MM.1S (cell line): ENCODE results near the gene LCN12.

Source experiments
- DNase-seq: peaks from one replicate; pipeline ENCODE4 v3.0.0-alpha.2; 2015
- H2AFZ ChIP-seq: fragments of 300-600 bp; sonication (generic); 2 replicates; pipeline ENCODE4 v1.6.0; 2016; ENCODE audit warnings: antibody characterized with exemption, low read length
- H3F3A ChIP-seq: fragments of 300-600 bp; sonication (generic); 2 replicates; pipeline ENCODE4 v1.6.1; 2016; ENCODE audit warnings: mild to moderate bottlenecking, antibody characterized with exemption, low read length, moderate library complexity, mixed read lengths; ENCODE audit not compliant: insufficient read depth
- H3K27ac ChIP-seq: fragments of 300-600 bp; sonication (generic); 2 replicates; pipeline ENCODE4 v1.5.1; 2016; ENCODE audit warnings: mild to moderate bottlenecking, low read length
- H3K27me3 ChIP-seq: fragments of 300-600 bp; sonication (generic); replicated peaks from 2 replicates; pipeline ENCODE4 v1.6.0; 2016; ENCODE audit warnings: low read length; ENCODE audit not compliant: insufficient read depth
- H3K36me3 ChIP-seq: fragments of 300-600 bp; sonication (generic); replicated peaks from 2 replicates; pipeline ENCODE4 v1.6.1; 2016; ENCODE audit warnings: mild to moderate bottlenecking, low read length, mixed read lengths; ENCODE audit not compliant: insufficient read depth
- H3K4me1 ChIP-seq: fragments of 300-600 bp; sonication (generic); 2 replicates; pipeline ENCODE4 v1.6.1; 2016; ENCODE audit warnings: low read length, mixed read lengths
- H3K4me2 ChIP-seq: fragments of 300-600 bp; sonication (generic); 2 replicates; pipeline ENCODE4 v1.6.0; 2016; ENCODE audit warnings: low read depth, low read length
- H3K4me3 ChIP-seq: fragments of 300-600 bp; sonication (generic); 2 replicates; pipeline ENCODE4 v1.5.1; 2016; ENCODE audit warnings: low read length, mixed read lengths
- H3K79me2 ChIP-seq: fragments of 300-600 bp; sonication (generic); 2 replicates; pipeline ENCODE4 v1.6.1; 2016; ENCODE audit warnings: mixed run types, low read length, mixed read lengths
- H3K9ac ChIP-seq: fragments of 300-600 bp; sonication (generic); 2 replicates; pipeline ENCODE4 v1.6.1; 2016; ENCODE audit warnings: low read length, mixed read lengths
- H3K9me2 ChIP-seq: fragments of 300-600 bp; sonication (generic); replicated peaks from 2 replicates; pipeline ENCODE4 v1.6.1; 2016; ENCODE audit warnings: mild to moderate bottlenecking, low read length, mixed read lengths; ENCODE audit not compliant: insufficient read depth
- H3K9me3 ChIP-seq: fragments of 300-600 bp; sonication (generic); replicated peaks from 2 replicates; pipeline ENCODE4 v1.6.1; 2016; ENCODE audit warnings: mild to moderate bottlenecking, low read length, mixed read lengths; ENCODE audit not compliant: insufficient read depth
- H4K20me1 ChIP-seq: fragments of 300-600 bp; sonication (generic); 2 replicates; pipeline ENCODE4 v1.6.1; 2016; ENCODE audit warnings: mild to moderate bottlenecking, low read length, moderate library complexity, mixed read lengths; ENCODE audit not compliant: insufficient read depth
- EZH2 ChIP-seq: fragments of 300-600 bp; sonication (generic); optimal IDR thresholded peaks from 2 replicates; pipeline ENCODE3; 2017; ENCODE audit warnings: low read depth, mild to moderate bottlenecking, antibody characterized with exemption, low read length, mixed read lengths
- EZH2phosphoT487 ChIP-seq: fragments of 300-600 bp; sonication (generic); IDR thresholded peaks from 2 replicates; pipeline ENCODE4 v1.6.1; 2018; ENCODE audit warnings: antibody characterized with exemption, low read length
- TF ChIP-seq, protein P1 (sequence below): fragments of 300-600 bp; sonication (generic); IDR thresholded peaks from 2 replicates; pipeline ENCODE4 v1.5.1; 2016; ENCODE audit warnings: antibody characterized with exemption, low read length, mixed read lengths

LCN12 gene

DNA sequence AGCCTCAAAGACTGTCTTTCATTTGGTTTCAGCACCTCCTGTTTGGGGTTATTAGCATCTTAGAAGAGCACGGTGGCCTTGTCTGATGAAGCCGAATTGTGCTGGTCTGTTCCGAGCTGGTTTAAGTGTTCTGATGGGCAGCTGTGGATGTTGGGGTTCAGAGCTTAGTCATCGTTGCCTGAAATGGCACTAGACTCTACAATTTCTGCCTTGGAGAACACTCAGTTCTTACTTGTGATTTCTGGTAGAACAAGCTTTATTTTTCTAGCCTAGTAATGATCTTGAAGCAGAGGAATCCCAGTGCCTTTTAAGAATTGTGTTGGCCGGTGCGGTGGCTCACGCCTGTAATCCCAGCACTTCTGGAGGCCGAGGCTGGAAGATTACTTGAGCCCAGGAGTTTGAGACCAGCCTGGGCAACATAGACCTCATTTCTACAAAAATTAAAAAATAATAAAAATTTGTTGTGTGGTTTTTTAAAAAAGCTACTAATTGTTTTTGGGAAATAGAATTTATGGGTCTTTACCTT lies 15.4 kb upstream of the LCN12 start:
- Histone ChIP-seq H3K79me2 (peaks cover 6% of the 10 kb centered on the region), H3K27ac (no peak overlapping the region), H3K4me1 (no peaks in the 10 kb centered on the region), H2AFZ (no peak overlapping the region), H3K4me2 (no peak overlapping the region), H3K27me3 (no peaks in the 10 kb centered on the region), H3K9ac (no peak overlapping the region), H4K20me1 (0 out of 2 replicates have a peak, but pooled peaks cover 3% of the 10 kb centered on the region), H3K4me3 (no peak overlapping the region), H3K36me3 (peaks cover 6% of the 10 kb centered on the region), H3K9me3 (no peaks in the 10 kb centered on the region), H3F3A (0 out of 2 replicates have a peak, but pooled peaks cover 4% of the 10 kb centered on the region), H3K9me2 (no peaks in the 10 kb centered on the region)
- no peak for TF ChIP-seq EZH2
- no peak for TF ChIP-seq EZH2phosphoT487
- TF ChIP-seq, protein P1, sequence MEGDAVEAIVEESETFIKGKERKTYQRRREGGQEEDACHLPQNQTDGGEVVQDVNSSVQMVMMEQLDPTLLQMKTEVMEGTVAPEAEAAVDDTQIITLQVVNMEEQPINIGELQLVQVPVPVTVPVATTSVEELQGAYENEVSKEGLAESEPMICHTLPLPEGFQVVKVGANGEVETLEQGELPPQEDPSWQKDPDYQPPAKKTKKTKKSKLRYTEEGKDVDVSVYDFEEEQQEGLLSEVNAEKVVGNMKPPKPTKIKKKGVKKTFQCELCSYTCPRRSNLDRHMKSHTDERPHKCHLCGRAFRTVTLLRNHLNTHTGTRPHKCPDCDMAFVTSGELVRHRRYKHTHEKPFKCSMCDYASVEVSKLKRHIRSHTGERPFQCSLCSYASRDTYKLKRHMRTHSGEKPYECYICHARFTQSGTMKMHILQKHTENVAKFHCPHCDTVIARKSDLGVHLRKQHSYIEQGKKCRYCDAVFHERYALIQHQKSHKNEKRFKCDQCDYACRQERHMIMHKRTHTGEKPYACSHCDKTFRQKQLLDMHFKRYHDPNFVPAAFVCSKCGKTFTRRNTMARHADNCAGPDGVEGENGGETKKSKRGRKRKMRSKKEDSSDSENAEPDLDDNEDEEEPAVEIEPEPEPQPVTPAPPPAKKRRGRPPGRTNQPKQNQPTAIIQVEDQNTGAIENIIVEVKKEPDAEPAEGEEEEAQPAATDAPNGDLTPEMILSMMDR: no peak
- no peak for DNase-seq

DNA sequence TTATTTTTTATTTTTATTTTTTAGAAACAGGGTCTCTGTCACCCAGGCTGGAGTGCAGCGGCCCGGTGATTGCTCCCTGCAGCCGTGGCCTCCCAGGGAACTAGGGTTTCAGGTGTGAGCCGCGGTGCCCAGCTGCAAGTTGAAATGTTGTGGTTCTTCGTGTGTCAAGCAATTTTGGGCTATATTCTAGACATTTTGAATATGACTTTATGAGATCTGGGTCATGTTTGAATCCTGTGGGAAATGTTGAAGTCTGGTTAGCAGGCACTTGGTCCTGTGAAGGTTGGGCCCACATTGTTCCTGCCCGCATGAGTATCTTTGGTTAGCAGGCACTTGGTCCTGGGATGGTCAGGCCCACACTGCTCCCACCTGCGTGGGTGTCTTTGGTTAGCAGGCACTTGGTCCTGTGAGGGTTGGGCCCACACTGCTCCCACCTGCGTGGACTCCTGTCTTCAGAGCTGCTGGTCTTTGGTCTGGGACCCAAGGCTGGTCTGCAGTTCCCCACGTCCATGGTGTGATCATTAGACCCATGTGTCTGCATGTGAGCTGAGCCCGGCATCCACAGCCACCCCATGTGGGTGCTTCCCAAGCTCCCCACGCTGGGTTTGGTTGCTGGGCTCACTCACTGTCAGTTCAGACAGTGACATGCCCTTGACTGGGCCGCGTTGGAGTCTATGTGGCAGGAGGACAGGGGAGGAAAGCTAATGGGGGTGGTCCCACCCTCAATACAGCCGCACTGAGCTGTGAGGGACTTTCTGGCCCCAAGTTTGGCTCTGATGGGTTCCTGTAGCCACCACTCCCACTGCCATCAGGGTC lies 14.7 kb upstream of the LCN12 start:
- Histone ChIP-seq H3K27ac (no peak overlapping the region), H3K27me3 (no peaks in the 10 kb centered on the region), H3K79me2 (peaks cover 12% of the 10 kb centered on the region), H3K4me1 (no peaks in the 10 kb centered on the region), H3K9me2 (no peaks in the 10 kb centered on the region), H3K4me2 (no peak overlapping the region), H4K20me1 (0 out of 2 replicates have a peak, but pooled peaks cover 3% of the 10 kb centered on the region), H3K9me3 (no peaks in the 10 kb centered on the region), H3K36me3 (peaks cover 13% of the 10 kb centered on the region), H3K9ac (no peak overlapping the region), H3K4me3 (no peak overlapping the region), H3F3A (0 out of 2 replicates have a peak, but pooled peaks cover 4% of the 10 kb centered on the region), H2AFZ (no peak overlapping the region)
- TF ChIP-seq, protein P1: no peak
- TF ChIP-seq EZH2phosphoT487: no peak
- no peak for TF ChIP-seq EZH2
- DNase-seq: no peak

DNA sequence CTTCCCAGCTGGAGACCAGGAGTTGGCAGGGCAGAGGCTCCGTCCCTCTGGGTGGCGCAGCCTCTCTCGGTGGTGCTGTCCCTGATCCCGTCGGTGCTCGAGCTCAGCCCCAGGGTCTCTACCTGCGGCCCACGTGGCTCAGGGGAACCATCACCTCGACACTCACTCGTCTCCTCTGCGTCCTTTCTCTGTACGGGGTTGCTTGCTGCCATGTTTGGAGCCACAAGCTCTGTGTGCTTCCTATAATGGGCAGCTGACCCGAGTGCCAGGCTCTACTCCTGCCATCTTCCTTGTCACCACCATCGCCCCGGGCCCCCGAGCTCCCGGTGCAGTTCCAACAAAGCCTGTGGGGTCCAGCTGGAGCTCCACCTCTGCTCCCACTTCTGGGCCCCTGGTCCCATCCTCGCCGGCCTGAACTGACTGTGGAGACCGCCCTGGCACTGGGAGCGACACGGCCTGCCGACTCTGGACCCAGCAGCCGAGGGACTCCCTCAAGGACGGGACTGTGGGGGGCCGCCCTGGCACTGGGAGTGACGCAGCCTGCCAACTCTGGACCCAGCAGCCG lies 12.6 kb upstream of the LCN12 start:
- Histone ChIP-seq H3K36me3 (peaks cover 17% of the 10 kb centered on the region), H3K9me3 (no peaks in the 10 kb centered on the region), H3K27me3 (no peaks in the 10 kb centered on the region), H3K4me3 (no peak overlapping the region), H3K4me1 (no peaks in the 10 kb centered on the region), H4K20me1 (0 out of 2 replicates have a peak, but pooled peaks cover 3% of the 10 kb centered on the region), H3K9ac (no peak overlapping the region), H3K4me2 (no peak overlapping the region), H3F3A (0 out of 2 replicates have a peak, but pooled peaks cover 4% of the 10 kb centered on the region), H3K27ac (no peak overlapping the region), H2AFZ (no peak overlapping the region), H3K9me2 (no peaks in the 10 kb centered on the region), H3K79me2 (peaks cover 29% of the 10 kb centered on the region)
- DNase-seq: no peak
- TF ChIP-seq EZH2 (no peak), EZH2phosphoT487 (no peak)
- TF ChIP-seq, protein P1: no peak
